Endometrial microvascular endothelial cells (primary cell): ENCODE results near the gene ARSA. TPM values are rescaled to one million over a fixed set of nuclear protein-coding genes. Genes with fewer than 3 reads are reported as not detected.

Experiments
- total RNA-seq: library from RNA; depleted of rRNA; stranded (reverse); fragments of >200 nt; gene quantifications from one replicate; pipeline ENCODE4 v1.2.3, GENCODE V29; 2015; ENCODE audit errors: inconsistent ontology term

ARSA gene
- total RNA-seq, 1 donor from 2014 or later, result 55.8 TPM

Other genes starting within 250 kb of the ARSA start
- gene SBF1, start 153.1 kb downstream of the ARSA start, total RNA-seq, result 53.1 TPM
- under 0.01 TPM for gene ADM2, start 146.6 kb downstream of the ARSA start, total RNA-seq
- gene MIOX, start 141.3 kb downstream of the ARSA start, total RNA-seq, result not detected
- gene LMF2, start 120.5 kb downstream of the ARSA start, total RNA-seq, result 73.8 TPM
- 53.9 TPM for gene NCAPH2, start 119.9 kb downstream of the ARSA start, total RNA-seq
- gene SCO2, start 102.6 kb downstream of the ARSA start, total RNA-seq, result 1.1 TPM
- 16.1 TPM for gene TYMP, start 98.1 kb downstream of the ARSA start, total RNA-seq
- not detected for gene KLHDC7B, start 82.3 kb downstream of the ARSA start, total RNA-seq
- gene SYCE3, start 65.2 kb downstream of the ARSA start, total RNA-seq, result not detected
- 3.2 TPM for gene CPT1B, start 49.7 kb downstream of the ARSA start, total RNA-seq
- 41.0 TPM for gene CHKB, start 45.3 kb downstream of the ARSA start, total RNA-seq
- 0.93 TPM for gene MAPK8IP2, start 27.4 kb downstream of the ARSA start, total RNA-seq
- 22.2 TPM for gene SHANK3, start 44.7 kb upstream of the ARSA start, total RNA-seq
- 0.65 TPM for gene ACR, start 110.1 kb upstream of the ARSA start, total RNA-seq
- 9.9 TPM for gene RABL2B, start 155.5 kb upstream of the ARSA start, total RNA-seq